Endothelial cell of umbilical vein (primary cell): Measurements from ENCODE around the gene NPDC1.

Source experiments
- CTCF ChIP-seq, 2 donors: IDR thresholded peaks; 1 replicate in 1 of 2; 2 replicates in 1 of 2; pipeline ENCODE4 v1.5.1; 2011; ENCODE audit warnings: low read length in 2 of 2, mild to moderate bottlenecking in 2 of 2, moderate library complexity in 2 of 2, control low read depth in 1 of 2, inconsistent platforms in 1 of 2, low read depth in 1 of 2; ENCODE audit not compliant: insufficient read depth in 1 of 2; ENCODE audit errors: extremely low read depth in 1 of 2
- EZH2 ChIP-seq: IDR thresholded peaks from 2 replicates; pipeline ENCODE4 v1.6.1; 2012; ENCODE audit warnings: borderline replicate concordance, low read depth, mild to moderate bottlenecking, moderate library complexity, low read length, inconsistent platforms; ENCODE audit not compliant: severe bottlenecking
- FOS ChIP-seq: IDR thresholded peaks from 2 replicates; pipeline ENCODE4 v1.6.1; 2011; ENCODE audit warnings: mild to moderate bottlenecking, low read length, moderate library complexity, borderline replicate concordance; ENCODE audit not compliant: insufficient read depth
- GATA2 ChIP-seq: IDR thresholded peaks from 2 replicates; pipeline ENCODE4 v1.7.0; 2011; ENCODE audit warnings: low read depth, mild to moderate bottlenecking, moderate library complexity, mixed read lengths, low read length; ENCODE audit not compliant: insufficient read length, insufficient read depth
- JUN ChIP-seq: IDR thresholded peaks from 2 replicates; pipeline ENCODE4 v1.6.1; 2011; ENCODE audit warnings: borderline replicate concordance, low read depth; ENCODE audit not compliant: insufficient read length, insufficient read depth
- MAX ChIP-seq: IDR thresholded peaks from 2 replicates; pipeline ENCODE4 v1.6.1; 2011; ENCODE audit not compliant: insufficient read depth, insufficient read length
- POLR2A ChIP-seq: IDR thresholded peaks from 2 replicates; pipeline ENCODE4 v1.6.1; 2012; ENCODE audit warnings: low read depth, mild to moderate bottlenecking, control low read depth, low read length
- POLR2AphosphoS5 ChIP-seq: IDR thresholded peaks from 2 replicates; pipeline ENCODE4 v1.6.1; 2012; ENCODE audit warnings: low read depth, mild to moderate bottlenecking, control low read depth, low read length, moderate library complexity; ENCODE audit not compliant: insufficient read depth

- TF ChIP-seq CTCF (IDR thresholded peaks at IDR 0.05; ENCODE audit: extremely low read depth in 1 of 2, insufficient read depth in 1 of 2, low read depth in 1 of 2, low read length in 2 of 2) (no peak), EZH2 (no peak), POLR2AphosphoS5 (no peak), POLR2A (no peak), FOS (no peak), JUN (no peak), MAX (no peak), GATA2 (no peak)
These were observed 48.6 kb downstream of the NPDC1 start for GRCh38 chr9:136997371-136997770.
